OCI-LY1 (cell line): Measurements from ENCODE around the gene SH3RF3.

ENCODE experiments used
- H2AFZ ChIP-seq: fragments of 200-600 bp; sonication (generic), shearing (Covaris generic); 2 replicates; pipeline ENCODE4 v1.6.0; 2014; ENCODE audit warnings: antibody characterized with exemption, mild to moderate bottlenecking, low read length
- H3F3A ChIP-seq: fragments of 200-600 bp; sonication (generic), shearing (Covaris generic); 2 replicates; pipeline ENCODE4 v1.6.0; 2014; ENCODE audit warnings: mild to moderate bottlenecking, antibody characterized with exemption, low read length, moderate library complexity; ENCODE audit not compliant: insufficient read depth
- H3K27ac ChIP-seq: fragments of 200-600 bp; sonication (generic); 2 replicates; pipeline ENCODE4 v1.5.1; 2014; ENCODE audit warnings: low read length, mixed run types, mild to moderate bottlenecking, low read depth; ENCODE audit not compliant: poor library complexity, severe bottlenecking
- H3K27me3 ChIP-seq: fragments of 200-600 bp; sonication (generic); 2 replicates; pipeline ENCODE4 v1.6.0; 2014; ENCODE audit warnings: antibody characterized with exemption, mild to moderate bottlenecking, low read length, moderate library complexity; ENCODE audit not compliant: insufficient read depth
- H3K36me3 ChIP-seq: fragments of 200-600 bp; sonication (generic); 2 replicates; pipeline ENCODE4 v1.6.1; 2014; ENCODE audit warnings: mild to moderate bottlenecking, antibody characterized with exemption, low read length, moderate library complexity, mixed read lengths; ENCODE audit not compliant: insufficient read depth
- H3K4me1 ChIP-seq: fragments of 200-600 bp; sonication (generic); 2 replicates; pipeline ENCODE4 v1.5.1; 2014; ENCODE audit warnings: mild to moderate bottlenecking, low read length, moderate library complexity; ENCODE audit not compliant: insufficient read depth, severe bottlenecking
- H3K4me2 ChIP-seq: fragments of 200-600 bp; sonication (generic), shearing (Covaris generic); 2 replicates; pipeline ENCODE4 v1.6.1; 2014; ENCODE audit warnings: low read length
- H3K4me3 ChIP-seq: fragments of 200-600 bp; sonication (generic); 2 replicates; pipeline ENCODE4 v1.5.1; 2014; ENCODE audit warnings: low read length, low read depth, mild to moderate bottlenecking, mixed read lengths; ENCODE audit not compliant: poor library complexity, severe bottlenecking
- H3K79me2 ChIP-seq: fragments of 200-600 bp; shearing (Covaris generic); 2 replicates; pipeline ENCODE4 v1.6.1; 2016; ENCODE audit warnings: mixed run types, low read length, mixed read lengths; ENCODE audit not compliant: insufficient read depth
- H3K9ac ChIP-seq: fragments of 200-600 bp; sonication (generic), shearing (Covaris generic); 2 replicates; pipeline ENCODE4 v1.6.1; 2014; ENCODE audit warnings: mild to moderate bottlenecking, low read length, mixed read lengths
- H3K9me2 ChIP-seq: fragments of 200-600 bp; sonication (generic), shearing (Covaris generic); 2 replicates; pipeline ENCODE4 v1.6.1; 2014; ENCODE audit warnings: low read depth, mild to moderate bottlenecking, low read length, mixed read lengths
- H3K9me3 ChIP-seq: fragments of 200-600 bp; shearing (Covaris generic); 2 replicates; pipeline ENCODE4 v1.6.1; 2014; ENCODE audit warnings: low read length, mixed read lengths
- H4K20me1 ChIP-seq: fragments of 200-600 bp; sonication (generic), shearing (Covaris generic); 2 replicates; pipeline ENCODE4 v1.6.0; 2016; ENCODE audit warnings: mild to moderate bottlenecking, low read length; ENCODE audit not compliant: insufficient read depth
- EZH2 ChIP-seq: fragments of 200-600 bp; sonication (generic), shearing (Covaris generic); IDR thresholded peaks from 2 replicates; pipeline ENCODE4 v1.8.0; 2017; ENCODE audit warnings: borderline replicate concordance, mixed run types, mild to moderate bottlenecking, antibody characterized with exemption, low read length, moderate library complexity, mixed read lengths
- TF ChIP-seq, protein P1 (sequence below): fragments of 200-600 bp; sonication (generic), shearing (Covaris generic); IDR thresholded peaks from 2 replicates; pipeline ENCODE4 v1.5.1; 2017; ENCODE audit warnings: mild to moderate bottlenecking, antibody characterized with exemption, low read length, moderate library complexity, mixed read lengths

Gene SH3RF3

DNA sequence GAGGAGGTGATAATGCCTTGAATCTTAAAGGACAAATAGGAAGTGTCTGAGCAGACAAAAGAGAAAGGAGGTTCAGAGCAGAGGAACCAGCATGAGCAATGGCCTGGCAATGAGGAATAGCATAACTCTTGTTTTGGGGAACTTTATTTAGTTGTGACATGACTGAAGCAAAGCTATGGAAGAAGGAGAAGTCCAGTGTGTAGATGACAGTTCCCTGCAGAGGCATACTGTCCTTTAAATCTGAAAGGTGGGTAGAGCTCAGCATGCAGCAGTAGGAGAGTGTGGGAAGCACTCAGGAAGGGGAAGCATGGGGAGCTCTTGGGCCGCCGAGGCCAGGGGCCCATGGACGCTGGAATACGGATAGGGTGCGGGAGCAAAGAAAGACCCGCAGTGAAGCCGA is 311.0 kb downstream of the SH3RF3 start:
- Histone ChIP-seq H3K9me3 (peaks cover 3% of the 10 kb centered on the region; the same call in 1 of the 2 replicates), H2AFZ (no peak overlapping the region), H4K20me1 (no peaks in the 10 kb centered on the region), H3K27ac (no peak overlapping the region), H3K4me3 (no peak overlapping the region), H3K4me1 (no peaks in the 10 kb centered on the region), H3K27me3 (peaks cover 4% of the 10 kb centered on the region), H3K4me2 (no peak overlapping the region), H3K79me2 (no peaks in the 10 kb centered on the region), H3K9me2 (no peaks in the 10 kb centered on the region), H3K9ac (no peak overlapping the region), H3F3A (no peaks in the 10 kb centered on the region), H3K36me3 (no peaks in the 10 kb centered on the region)
- TF ChIP-seq, protein P1, sequence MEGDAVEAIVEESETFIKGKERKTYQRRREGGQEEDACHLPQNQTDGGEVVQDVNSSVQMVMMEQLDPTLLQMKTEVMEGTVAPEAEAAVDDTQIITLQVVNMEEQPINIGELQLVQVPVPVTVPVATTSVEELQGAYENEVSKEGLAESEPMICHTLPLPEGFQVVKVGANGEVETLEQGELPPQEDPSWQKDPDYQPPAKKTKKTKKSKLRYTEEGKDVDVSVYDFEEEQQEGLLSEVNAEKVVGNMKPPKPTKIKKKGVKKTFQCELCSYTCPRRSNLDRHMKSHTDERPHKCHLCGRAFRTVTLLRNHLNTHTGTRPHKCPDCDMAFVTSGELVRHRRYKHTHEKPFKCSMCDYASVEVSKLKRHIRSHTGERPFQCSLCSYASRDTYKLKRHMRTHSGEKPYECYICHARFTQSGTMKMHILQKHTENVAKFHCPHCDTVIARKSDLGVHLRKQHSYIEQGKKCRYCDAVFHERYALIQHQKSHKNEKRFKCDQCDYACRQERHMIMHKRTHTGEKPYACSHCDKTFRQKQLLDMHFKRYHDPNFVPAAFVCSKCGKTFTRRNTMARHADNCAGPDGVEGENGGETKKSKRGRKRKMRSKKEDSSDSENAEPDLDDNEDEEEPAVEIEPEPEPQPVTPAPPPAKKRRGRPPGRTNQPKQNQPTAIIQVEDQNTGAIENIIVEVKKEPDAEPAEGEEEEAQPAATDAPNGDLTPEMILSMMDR: no peak
- TF ChIP-seq EZH2: no peak

DNA sequence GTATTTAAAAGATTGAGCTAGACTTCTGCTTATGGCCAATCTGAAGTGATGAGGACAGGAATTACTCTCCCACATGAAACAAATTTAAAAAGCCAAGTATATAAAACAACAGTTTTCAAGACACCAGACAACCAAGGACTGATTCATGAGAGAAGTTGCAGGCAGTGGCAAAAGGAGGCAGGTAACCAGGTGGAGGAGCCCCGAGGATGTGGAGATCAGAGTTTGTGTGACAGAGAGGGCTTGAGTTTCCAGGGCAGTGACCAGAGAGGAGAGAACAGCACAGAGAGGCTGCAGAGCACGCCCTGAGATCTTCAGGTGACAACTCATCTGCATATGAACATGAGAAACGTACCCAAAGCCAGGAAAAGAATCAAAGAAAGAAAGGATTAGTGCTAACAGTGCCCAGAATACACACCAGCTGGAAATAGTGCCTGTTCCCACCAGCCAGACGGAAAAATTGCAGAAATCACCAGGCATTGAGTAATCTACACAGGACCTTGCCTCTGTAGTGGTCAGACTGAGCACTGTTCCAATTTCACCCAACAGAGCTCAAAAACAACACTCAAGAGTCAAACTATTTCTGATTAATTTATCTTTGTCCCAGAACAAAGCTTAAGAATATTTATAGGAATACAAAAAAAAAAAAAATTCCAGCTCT is 311.6 kb downstream of the SH3RF3 start:
- TF ChIP-seq, protein P1: no peak
- TF ChIP-seq EZH2: no peak
- Histone ChIP-seq H3K9me2 (no peaks in the 10 kb centered on the region), H3K27ac (no peak overlapping the region), H4K20me1 (no peaks in the 10 kb centered on the region), H3K4me3 (no peak overlapping the region), H3F3A (no peaks in the 10 kb centered on the region), H3K4me2 (no peak overlapping the region), H3K9me3 (peaks cover 3% of the 10 kb centered on the region; the same call in 1 of the 2 replicates), H3K27me3 (peaks cover 2% of the 10 kb centered on the region), H3K79me2 (no peaks in the 10 kb centered on the region), H2AFZ (no peak overlapping the region), H3K36me3 (no peaks in the 10 kb centered on the region), H3K4me1 (no peaks in the 10 kb centered on the region), H3K9ac (no peak overlapping the region)

DNA sequence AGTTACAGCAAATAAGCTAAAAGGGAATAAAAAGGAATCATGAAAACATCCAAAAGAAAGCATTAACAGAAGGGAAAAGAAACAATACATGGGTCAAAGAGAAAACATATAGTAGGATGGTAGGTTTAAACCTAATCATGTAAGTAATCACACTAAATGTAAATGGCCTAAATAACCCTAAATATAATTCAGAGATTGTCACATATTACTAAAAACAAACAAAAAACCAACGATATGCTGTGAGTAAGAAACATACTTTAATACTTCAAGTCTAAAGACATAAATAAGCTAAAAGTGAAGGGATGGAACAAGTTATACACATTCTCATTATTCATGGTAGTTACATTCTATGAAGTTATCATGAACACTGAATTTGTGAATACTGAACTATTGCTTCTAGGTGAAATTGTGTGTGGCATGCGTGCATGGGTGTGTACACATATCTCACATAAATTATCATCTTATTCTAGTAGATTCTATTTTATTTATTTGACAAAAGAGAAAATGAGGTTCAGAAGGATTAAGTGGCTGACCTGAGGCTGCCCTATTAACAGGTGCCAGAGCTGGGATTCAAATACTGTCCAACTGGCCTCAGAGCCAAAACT is 313.8 kb downstream of the SH3RF3 start:
- no peaks in the 10 kb centered on the region for H3K9me2 ChIP-seq
- no peak overlapping the region for H3K4me3 ChIP-seq
- TF ChIP-seq, protein P1: no peak
- TF ChIP-seq EZH2: no peak
- no peaks in the 10 kb centered on the region; the same call in 1 of the 2 replicates for H3K27me3 ChIP-seq
- no peaks in the 10 kb centered on the region for H3K4me1 ChIP-seq
- H3K4me2 ChIP-seq: no peak overlapping the region
- H4K20me1 ChIP-seq: no peaks in the 10 kb centered on the region
- no peak overlapping the region for H3K9ac ChIP-seq
- H3K9me3 ChIP-seq: peaks cover 3% of the 10 kb centered on the region; the same call in 1 of the 2 replicates
- no peaks in the 10 kb centered on the region for H3F3A ChIP-seq
- H3K79me2 ChIP-seq: no peaks in the 10 kb centered on the region
- no peak overlapping the region for H2AFZ ChIP-seq
- no peak overlapping the region for H3K27ac ChIP-seq
- no peaks in the 10 kb centered on the region for H3K36me3 ChIP-seq
